B cell (primary cell): ENCODE data around the gene DENND1A. TPM values are rescaled to one million over a fixed set of nuclear protein-coding genes. Genes with fewer than 3 reads are reported as not detected.

ENCODE experiments used
- ATAC-seq: fragments of 200-7000 bp; cut with Tn5 transposase; one replicate; pipeline ENCODE4 v1.10.0; 2021; ENCODE audit warnings: low read depth, mild to moderate bottlenecking, moderate number of reproducible peaks, moderate library complexity
- CTCF ChIA-PET: fragments of 350-600 bp; sonication (Branson Sonifier 250); formaldehyde crosslinking; loops from one replicate; lab custom pipeline; 2021; ENCODE audit warnings: antibody characterized with exemption, inconsistent platforms; lab: Charles Lee
- POLR2A ChIA-PET: fragments of 350-600 bp; sonication (Branson Sonifier 250); formaldehyde crosslinking; loops from one replicate; lab custom pipeline; 2021; ENCODE audit warnings: antibody characterized with exemption; lab: Charles Lee
- DNase-seq: peaks from one replicate; pipeline ENCODE4 v3.0.0; 2013
- H2AFZ ChIP-seq: 2 replicates; pipeline ENCODE4 v1.6.1; 2012; ENCODE audit warnings: mild to moderate bottlenecking, low read depth, low read length; ENCODE audit not compliant: insufficient read depth, poor library complexity, severe bottlenecking
- H3K27ac ChIP-seq, 2 donors: 1 replicate in 1 of 2; 2 replicates in 1 of 2; pipeline ENCODE4 v1.5.1; 2012 to 2013; ENCODE audit warnings: low read length in 2 of 2, mild to moderate bottlenecking in 2 of 2, moderate library complexity in 1 of 2
- H3K27me3 ChIP-seq, 4 experiments: fragments of 200-600 bp in 1 of 4; sonication (generic) in 1 of 4; replicated peaks in 1 of 4; 1 replicate in 2 of 4; 2 replicates in 2 of 4; pipeline versions ENCODE4 v1.6.1 to v1.7.0; 2013 to 2016; ENCODE audit warnings: low read length in 3 of 4, mild to moderate bottlenecking in 2 of 4, mixed read lengths in 1 of 4, moderate library complexity in 1 of 4; ENCODE audit not compliant: insufficient read depth in 4 of 4, control insufficient read depth in 3 of 4; ENCODE audit errors: control extremely low read depth in 1 of 4
- H3K36me3 ChIP-seq, 2 experiments: replicated peaks in 1 of 2; 1 replicate in 1 of 2; 2 replicates in 1 of 2; pipeline versions ENCODE4 v1.6.1 to v1.7.1; 2013; ENCODE audit warnings: low read length in 1 of 2; ENCODE audit not compliant: insufficient read depth in 2 of 2, control insufficient read depth in 1 of 2; ENCODE audit errors: control extremely low read depth in 1 of 2, extremely low read depth in 1 of 2
- H3K4me1 ChIP-seq, 2 donors: fragments of 200-600 bp in 1 of 2; sonication (generic) in 1 of 2; 1 replicate in 1 of 2; 2 replicates in 1 of 2; pipeline versions ENCODE4 v1.5.1 to v1.6.1; 2013 to 2017; ENCODE audit warnings: low read length in 2 of 2; ENCODE audit not compliant: control insufficient read depth in 2 of 2, insufficient read depth in 2 of 2
- H3K4me2 ChIP-seq: replicated peaks from 2 replicates; pipeline ENCODE3; 2012; ENCODE audit warnings: mild to moderate bottlenecking, low read depth, low read length; ENCODE audit not compliant: poor library complexity, severe bottlenecking
- H3K4me3 ChIP-seq, 5 experiments: fragments of 200-600 bp in 1 of 5; sonication (generic) in 1 of 5; 1 replicate in 3 of 5; 2 replicates in 2 of 5; pipeline versions ENCODE4 v1.5.1 to v1.7.0; 2011 to 2016; ENCODE audit warnings: low read length in 4 of 5, mild to moderate bottlenecking in 4 of 5, low read depth in 2 of 5, control low read depth in 1 of 5, moderate library complexity in 1 of 5; ENCODE audit not compliant: insufficient read depth in 1 of 5; ENCODE audit errors: control extremely low read depth in 1 of 5, extremely low read depth in 1 of 5
- H3K79me2 ChIP-seq: fragments of 200-600 bp; sonication (generic); one replicate; pipeline ENCODE4 v1.6.0; 2016; ENCODE audit warnings: low read length; ENCODE audit not compliant: control insufficient read depth, insufficient read depth
- H3K9ac ChIP-seq: fragments of 200-600 bp; sonication (generic); 2 replicates; pipeline ENCODE4 v1.6.1; 2017; ENCODE audit warnings: mild to moderate bottlenecking, low read length, moderate library complexity
- H3K9me3 ChIP-seq, 3 donors: one replicate each; pipeline versions ENCODE4 v1.6.1 to v1.7.1; 2013; ENCODE audit warnings: low read length in 2 of 3; ENCODE audit not compliant: control insufficient read depth in 2 of 3, insufficient read depth in 1 of 3; ENCODE audit errors: control extremely low read depth in 1 of 3
- H4K20me1 ChIP-seq: 2 replicates; pipeline ENCODE4 v1.6.0; 2012; ENCODE audit warnings: mild to moderate bottlenecking, low read length; ENCODE audit not compliant: insufficient read depth, control insufficient read depth, poor library complexity, severe bottlenecking
- H3K27ac Mint-ChIP-seq: one replicate; pipeline ENCODE4 v1.8.0; 2021; ENCODE audit warnings: mixed read lengths
- H3K27me3 Mint-ChIP-seq: one replicate; pipeline ENCODE4 v1.8.0; 2021; ENCODE audit warnings: mixed read lengths
- H3K4me1 Mint-ChIP-seq: one replicate; pipeline ENCODE4 v1.8.0; 2021; ENCODE audit warnings: mixed read lengths
- H3K4me3 Mint-ChIP-seq: one replicate; pipeline ENCODE4 v1.8.0; 2021; ENCODE audit warnings: mixed read lengths
- H3K9me3 Mint-ChIP-seq: one replicate; pipeline ENCODE4 v1.8.0; 2022; ENCODE audit warnings: mixed read lengths; ENCODE audit not compliant: insufficient read depth
- EZH2 ChIP-seq: IDR thresholded peaks from 2 replicates; pipeline ENCODE4 v1.6.1; 2012; ENCODE audit warnings: borderline replicate concordance, low read depth, mild to moderate bottlenecking, moderate library complexity, low read length; ENCODE audit not compliant: insufficient read depth, poor library complexity, severe bottlenecking
- WGBS: methylation state at CpG from one replicate; pipeline ENCODE4 v1.1.5; 2013; ENCODE audit warnings: missing lambda C conversion rate; ENCODE audit not compliant: insufficient coverage; 5-methylcytosine and 5-hydroxymethylcytosine counted together
- intact Hi-C: fragments of 100-400 bp; cut with micrococcal nuclease; formaldehyde crosslinking; loops from one replicate; pipeline ENCODE4 v1.10.0; 2022
- polyA plus RNA-seq: library from polyadenylated mRNA; depleted of rRNA; stranded (reverse); fragments of >200 nt; gene quantifications from 2 replicates; pipeline ENCODE4 v1.2.3, GENCODE V29; 2012
- total RNA-seq, 2 donors: library from RNA; stranded (reverse); fragments of 120-200 nt in 1 of 2; gene quantifications; 1 replicate in 1 of 2; 2 replicates in 1 of 2; pipeline versions ENCODE4 v1.2.3 to v1.2.4, GENCODE V29; 2013 to 2022
- TF ChIP-seq, protein P1 (sequence below): fragments of 200-600 bp; IDR thresholded peaks from one replicate; pipeline ENCODE4 v1.8.0; 2022; ENCODE audit warnings: antibody characterized with exemption, mild to moderate bottlenecking

Gene DENND1A
- total and polyA plus RNA-seq, 2 donors (not counting 1 experiment from before 2014, with no cell fraction given): 10.8 to 26.0 TPM

DNA sequence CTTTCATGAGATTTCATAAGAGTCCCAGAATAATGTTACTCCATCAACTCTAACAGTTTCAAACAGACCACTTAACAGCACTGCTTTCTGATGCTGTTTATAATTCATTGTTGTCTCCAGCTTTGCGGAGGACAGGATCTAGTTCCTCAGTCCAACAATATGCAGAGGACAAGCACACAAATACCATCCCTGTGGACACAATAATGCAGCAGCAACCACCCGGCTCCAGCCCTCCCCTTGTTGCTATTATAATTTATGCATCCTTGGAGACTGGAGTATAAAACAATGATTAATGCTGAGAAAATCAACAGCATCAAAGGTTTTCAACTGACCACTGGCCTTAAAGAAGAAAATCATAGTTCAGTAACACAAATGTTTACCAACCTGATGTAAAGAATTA is 108.3 kb downstream of the DENND1A start:
- H3K4me3 ChIP-seq: no peak overlapping the region
- no peaks in the 10 kb centered on the region for H4K20me1 ChIP-seq
- ATAC-seq: no peak
- H3K9me3 ChIP-seq: no peaks in the 10 kb centered on the region
- Mint-ChIP-seq H3K9me3 (no peaks in the 10 kb centered on the region), H3K4me1 (peaks cover 6% of the 10 kb centered on the region), H3K4me3 (no peak overlapping the region), H3K27me3 (no peaks in the 10 kb centered on the region), H3K27ac (no peak overlapping the region)
- CTCF ChIA-PET: no interaction called here
- no peaks in the 10 kb centered on the region for H3K36me3 ChIP-seq
- H3K4me1 ChIP-seq: no peaks in the 10 kb centered on the region
- TF ChIP-seq, protein P1, sequence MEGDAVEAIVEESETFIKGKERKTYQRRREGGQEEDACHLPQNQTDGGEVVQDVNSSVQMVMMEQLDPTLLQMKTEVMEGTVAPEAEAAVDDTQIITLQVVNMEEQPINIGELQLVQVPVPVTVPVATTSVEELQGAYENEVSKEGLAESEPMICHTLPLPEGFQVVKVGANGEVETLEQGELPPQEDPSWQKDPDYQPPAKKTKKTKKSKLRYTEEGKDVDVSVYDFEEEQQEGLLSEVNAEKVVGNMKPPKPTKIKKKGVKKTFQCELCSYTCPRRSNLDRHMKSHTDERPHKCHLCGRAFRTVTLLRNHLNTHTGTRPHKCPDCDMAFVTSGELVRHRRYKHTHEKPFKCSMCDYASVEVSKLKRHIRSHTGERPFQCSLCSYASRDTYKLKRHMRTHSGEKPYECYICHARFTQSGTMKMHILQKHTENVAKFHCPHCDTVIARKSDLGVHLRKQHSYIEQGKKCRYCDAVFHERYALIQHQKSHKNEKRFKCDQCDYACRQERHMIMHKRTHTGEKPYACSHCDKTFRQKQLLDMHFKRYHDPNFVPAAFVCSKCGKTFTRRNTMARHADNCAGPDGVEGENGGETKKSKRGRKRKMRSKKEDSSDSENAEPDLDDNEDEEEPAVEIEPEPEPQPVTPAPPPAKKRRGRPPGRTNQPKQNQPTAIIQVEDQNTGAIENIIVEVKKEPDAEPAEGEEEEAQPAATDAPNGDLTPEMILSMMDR: no peak
- TF ChIP-seq EZH2: no peak
- H2AFZ ChIP-seq: no peak overlapping the region
- H3K4me2 ChIP-seq: no peak overlapping the region
- no peak for DNase-seq
- WGBS: 80% methylated on average over 1 of the region's 2 CpGs
- H3K27me3 ChIP-seq: no peaks in the 10 kb centered on the region
- H3K27ac ChIP-seq: no peak overlapping the region
- H3K79me2 ChIP-seq: peaks cover 27% of the 10 kb centered on the region
- intact Hi-C loops: no loop called here
- POLR2A ChIA-PET: no interaction called here
- no peak overlapping the region for H3K9ac ChIP-seq

DNA sequence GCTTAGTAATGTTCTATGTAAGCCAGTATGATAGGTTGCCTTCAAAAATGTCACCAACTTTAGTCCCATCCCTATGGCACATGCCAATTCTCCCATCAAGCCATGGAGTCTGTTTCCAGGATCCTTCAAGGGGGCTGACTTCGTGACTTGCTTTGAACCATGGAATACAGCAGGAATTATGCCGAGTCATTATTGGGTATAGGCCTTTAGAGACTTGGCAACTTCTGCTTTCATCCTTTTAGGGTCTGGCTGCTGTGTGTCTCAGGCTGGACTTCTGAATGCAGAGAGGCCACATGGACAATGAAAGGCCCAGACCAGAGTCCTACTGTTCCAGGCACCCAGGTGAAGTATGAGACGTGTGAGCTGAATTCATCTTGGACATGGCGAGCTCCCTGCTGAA is 109.8 kb downstream of the DENND1A start:
- ChIA-PET CTCF (no interaction called here), POLR2A (no interaction called here)
- H3K4me1 Mint-ChIP-seq: peaks cover 6% of the 10 kb centered on the region
- TF ChIP-seq, protein P1: no peak
- no peak for TF ChIP-seq EZH2
- no peak overlapping the region for H3K27ac Mint-ChIP-seq
- DNase-seq (no peak), ATAC-seq (no peak)
- H3K4me3 Mint-ChIP-seq: no peak overlapping the region
- Histone ChIP-seq H3K9ac (no peak overlapping the region), H3K9me3 (no peaks in the 10 kb centered on the region), H3K79me2 (peaks cover 19% of the 10 kb centered on the region), H3K4me1 (no peaks in the 10 kb centered on the region), H3K27me3 (no peaks in the 10 kb centered on the region), H2AFZ (no peak overlapping the region), H3K36me3 (no peaks in the 10 kb centered on the region), H3K27ac (no peak overlapping the region), H3K4me2 (no peak overlapping the region), H4K20me1 (no peaks in the 10 kb centered on the region), H3K4me3 (no peak overlapping the region)
- 81% methylated on average over 3 of the region's 4 CpGs for WGBS
- intact Hi-C loops: no loop called here
- H3K9me3 Mint-ChIP-seq: no peaks in the 10 kb centered on the region
- H3K27me3 Mint-ChIP-seq: no peaks in the 10 kb centered on the region
